CD4-positive, alpha-beta T cell treated with Interleukin-1 beta for 1 hour (primary cell): ENCODE measurements around the gene SMAD3.
A peak's percentile ranks its signal among the peaks of the same experiment; 100 is the strongest.
"Not testable (repeated sequence)": the region's sequence is repeated elsewhere in the genome, so short reads cannot be mapped to it uniquely, and the experiment has no call there.

ENCODE experiments used
- DNase-seq, 2 donors: peaks; one replicate each; pipeline ENCODE4 v3.0.0-alpha.2; 2020 to 2022

SMAD3 gene

GRCh38 chr15:67063689-67064606 is 1.5 kb upstream of the SMAD3 start:
- DNase-seq, result no peak

- DNase-seq, result peak; percentile 39 to 51
Measured at GRCh38 chr15:67064607-67065530, 533 bp upstream of the SMAD3 start.

GRCh38 chr15:67066041-67066958 is 898 bp downstream of the SMAD3 start:
- DNase-seq, result no peak

GRCh38 chr15:67066959-67067853 is 1.8 kb downstream of the SMAD3 start:
- no peak for DNase-seq

- DNase-seq, result no peak
Measured at GRCh38 chr15:67067930-67068551, 2.6 kb downstream of the SMAD3 start.

- DNase-seq, result no peak
Measured at GRCh38 chr15:67068710-67069400, 3.5 kb downstream of the SMAD3 start.

GRCh38 chr15:67070150-67070549 is 4.7 kb downstream of the SMAD3 start:
- no peak for DNase-seq

GRCh38 chr15:67070892-67071664 is 5.7 kb downstream of the SMAD3 start:
- DNase-seq, result no peak

GRCh38 chr15:67072442-67072841 is 7.0 kb downstream of the SMAD3 start:
- no peak for DNase-seq

- DNase-seq, result no peak
Measured at GRCh38 chr15:67072958-67073357, 7.6 kb downstream of the SMAD3 start.

GRCh38 chr15:67074886-67075229 is 9.5 kb downstream of the SMAD3 start:
- DNase-seq, result no peak

- DNase-seq, result not testable (repeated sequence)
Measured at GRCh38 chr15:67075555-67076135, 10.2 kb downstream of the SMAD3 start.

- no peak for DNase-seq
Measured at GRCh38 chr15:67076147-67076843, 10.9 kb downstream of the SMAD3 start.

- no peak for DNase-seq
Measured at GRCh38 chr15:67077641-67078215, 12.3 kb downstream of the SMAD3 start.

- no peak for DNase-seq
Measured at GRCh38 chr15:67079361-67079760, 14.0 kb downstream of the SMAD3 start.

GRCh38 chr15:67080118-67080899 is 14.9 kb downstream of the SMAD3 start:
- DNase-seq, result no peak

- DNase-seq, result peak; percentile 53 to 86
Measured at GRCh38 chr15:67080900-67081431, 15.6 kb downstream of the SMAD3 start.
